ENCODE results near the gene DAB1. TPM values are rescaled to one million over a fixed set of nuclear protein-coding genes. Genes with fewer than 3 reads are reported as not detected.

Gene DAB1
- polyA plus RNA-seq, 3 donors = not detected

- Histone ChIP-seq H3K4me1 (ENCODE audit: control insufficient read depth in 1 of 2, insufficient read depth in 2 of 2, low read length in 2 of 2) (no peaks in the 10 kb centered on the region), H3K4me3 (replicated peaks in 1 of 3; ENCODE audit: low read depth in 2 of 3, low read length in 3 of 3) (no peak overlapping the region), H2AFZ (ENCODE audit: insufficient read depth, low read depth, low read length, poor library complexity, severe bottlenecking) (no peak overlapping the region), H4K20me1 (ENCODE audit: insufficient read depth, low read length) (no peaks in the 10 kb centered on the region), H3K36me3 (replicated peaks in 1 of 2; ENCODE audit: control insufficient read depth in 1 of 2, insufficient read depth in 2 of 2, low read length in 2 of 2) (no peaks in the 10 kb centered on the region), H3K79me2 (ENCODE audit: insufficient read depth, low read length) (no peaks in the 10 kb centered on the region), H3K9ac (ENCODE audit: insufficient read depth, low read length, poor library complexity, severe bottlenecking) (no peak overlapping the region), H3K9me3 (replicated peaks in 1 of 2; ENCODE audit: control insufficient read depth in 1 of 2, insufficient read depth in 1 of 2, low read length in 2 of 2) (no peaks in the 10 kb centered on the region), H3K27ac (ENCODE audit: low read depth in 1 of 2, low read length in 2 of 2) (no peak overlapping the region), H3K4me2 (replicated peaks; ENCODE audit: extremely low read depth, low read length, poor library complexity, severe bottlenecking) (no peak overlapping the region), H3K27me3 (ENCODE audit: control insufficient read depth in 2 of 2, insufficient read depth in 2 of 2, low read length in 2 of 2) (no peaks in the 10 kb centered on the region)
- H3K36me3 Mint-ChIP-seq = no peaks in the 10 kb centered on the region
- H3K4me3 Mint-ChIP-seq = no peak overlapping the region
- H3K27ac Mint-ChIP-seq = no peak overlapping the region
- DNase-seq = no peak
- WGBS (ENCODE audit: insufficient coverage) = no CpG with 5 or more reads among the region's 4 CpGs
- no peaks in the 10 kb centered on the region for H3K4me1 Mint-ChIP-seq
- TF ChIP-seq CTCF (IDR thresholded peaks at IDR 0.05) = no peak
- peaks cover 0 to 1% (median 0%) of the 10 kb centered on the region in 7 donors for H3K9me3 Mint-ChIP-seq
- intact Hi-C loops (cut with micrococcal nuclease) = no loop called here
- peaks cover 0 to 2% (median 0%) of the 10 kb centered on the region in 3 donors for H3K27me3 Mint-ChIP-seq (ENCODE audit: low read depth in 3 of 3)
Measured at GRCh38 chr1:57132993-57133622, 290.8 kb downstream of the DAB1 start.

- no peak for TF ChIP-seq CTCF (IDR thresholded peaks at IDR 0.05)
- no peak overlapping the region for H3K4me2 ChIP-seq (replicated peaks; ENCODE audit: extremely low read depth, low read length, poor library complexity, severe bottlenecking)
- intact Hi-C loops (cut with micrococcal nuclease) = no loop called here
- Mint-ChIP-seq H3K27ac (no peak overlapping the region), H3K4me3 (no peak overlapping the region), H3K36me3 (no peaks in the 10 kb centered on the region), H3K27me3 (ENCODE audit: low read depth in 3 of 3) (peaks cover 0 to 2% (median 0%) of the 10 kb centered on the region in 3 donors), H3K9me3 (peaks cover 0 to 1% (median 0%) of the 10 kb centered on the region in 7 donors), H3K4me1 (no peaks in the 10 kb centered on the region)
- no peak overlapping the region for H2AFZ ChIP-seq (ENCODE audit: insufficient read depth, low read depth, low read length, poor library complexity, severe bottlenecking)
- no peaks in the 10 kb centered on the region for H3K79me2 ChIP-seq (ENCODE audit: insufficient read depth, low read length)
- H3K9ac ChIP-seq (ENCODE audit: insufficient read depth, low read length, poor library complexity, severe bottlenecking) = no peak overlapping the region
- no peaks in the 10 kb centered on the region for H3K4me1 ChIP-seq (ENCODE audit: control insufficient read depth in 1 of 2, insufficient read depth in 2 of 2, low read length in 2 of 2)
- H3K36me3 ChIP-seq (replicated peaks in 1 of 2; ENCODE audit: control insufficient read depth in 1 of 2, insufficient read depth in 2 of 2, low read length in 2 of 2) = no peaks in the 10 kb centered on the region
- no peak for DNase-seq
- no CpG with 5 or more reads among the region's 3 CpGs for WGBS (ENCODE audit: insufficient coverage)
- no peaks in the 10 kb centered on the region for H3K27me3 ChIP-seq (ENCODE audit: control insufficient read depth in 2 of 2, insufficient read depth in 2 of 2, low read length in 2 of 2)
- no peak overlapping the region for H3K27ac ChIP-seq (ENCODE audit: low read depth in 1 of 2, low read length in 2 of 2)
- H4K20me1 ChIP-seq (ENCODE audit: insufficient read depth, low read length) = no peaks in the 10 kb centered on the region
- H3K9me3 ChIP-seq (replicated peaks in 1 of 2; ENCODE audit: control insufficient read depth in 1 of 2, insufficient read depth in 1 of 2, low read length in 2 of 2) = no peaks in the 10 kb centered on the region
- no peak overlapping the region for H3K4me3 ChIP-seq (replicated peaks in 1 of 3; ENCODE audit: low read depth in 2 of 3, low read length in 3 of 3)
Measured at GRCh38 chr1:57131701-57132394, 292.0 kb downstream of the DAB1 start.

All from CD14-positive monocyte (primary cell).